ENCODE data around the gene WDR62. TPM values are rescaled to one million over a fixed set of nuclear protein-coding genes. Genes with fewer than 3 reads are reported as not detected.

Gene WDR62
- total RNA-seq, 3 donors from 2014 or later (not counting 1 experiment from before 2014, with no cell fraction given): 3.9 to 5.9 (median 4.8) TPM

DNA sequence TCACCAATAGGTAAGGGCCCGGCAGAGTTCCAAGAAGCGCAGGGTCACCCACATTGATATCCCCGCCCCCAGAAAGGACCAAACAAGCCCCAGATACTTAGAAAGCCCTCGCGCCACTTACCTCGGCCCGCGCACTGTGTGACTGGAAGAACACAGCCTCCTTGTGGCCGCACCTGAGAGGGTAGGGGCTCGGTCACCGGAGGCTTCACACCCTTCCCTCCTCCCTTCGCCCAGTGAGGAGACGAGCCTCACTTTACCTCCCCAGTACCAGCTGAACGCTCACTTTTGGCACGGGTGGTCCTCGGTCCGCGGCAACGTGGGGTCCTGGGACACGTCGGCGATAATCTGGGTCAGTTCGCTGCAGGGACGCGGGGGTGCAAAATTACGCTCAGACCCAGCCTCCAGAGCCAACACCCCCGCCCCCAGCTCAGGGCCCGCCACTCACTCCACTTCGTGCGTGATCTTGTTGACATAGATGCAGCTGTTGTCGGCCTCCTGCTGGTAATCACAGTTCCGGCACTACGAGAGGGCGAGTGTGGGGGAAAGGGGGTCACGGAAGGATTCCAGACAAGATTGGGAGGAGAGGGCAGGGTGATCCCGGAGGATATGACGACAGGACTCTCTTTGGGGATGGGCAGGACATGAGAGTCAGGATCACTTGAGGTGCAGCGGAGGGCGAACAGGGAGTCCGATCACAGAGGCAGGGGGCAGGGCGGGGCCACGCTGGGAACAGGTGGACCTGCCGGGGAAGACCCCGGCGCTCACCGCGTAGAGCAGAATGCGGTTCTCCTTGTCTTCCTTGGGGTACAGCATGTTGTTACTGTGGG, 59.4 kb downstream of the WDR62 start:
- peak in 1 of 2 donors; percentile 43 for DNase-seq
- no peak for ATAC-seq
- Mint-ChIP-seq H3K9me3 (no peaks in the 10 kb centered on the region), H3K4me1 (peaks cover 31 to 51% of the 10 kb centered on the region in 2 donors), H3K27me3 (ENCODE audit: low read depth in 2 of 2) (no peaks in the 10 kb centered on the region), H3K27ac (peak overlapping the region; percentile 95 to 99), H3K4me3 (peak overlapping the region; percentile 90), H3K36me3 (no peaks in the 10 kb centered on the region)
- Histone ChIP-seq H3K27me3 (ENCODE audit: control insufficient read depth, insufficient read depth, low read length) (no peaks in the 10 kb centered on the region), H3K9me3 (ENCODE audit: control insufficient read depth, insufficient read depth, low read length) (no peaks in the 10 kb centered on the region), H3K27ac (ENCODE audit: low read length) (peak overlapping the region; percentile 93), H3K4me3 (ENCODE audit: low read length) (peak overlapping the region; percentile 78), H3K4me1 (ENCODE audit: control insufficient read depth, insufficient read depth, low read length) (peaks cover 29% of the 10 kb centered on the region), H3K36me3 (ENCODE audit: control insufficient read depth, insufficient read depth, low read length) (peaks cover 27% of the 10 kb centered on the region)
- TF ChIP-seq, protein P1, sequence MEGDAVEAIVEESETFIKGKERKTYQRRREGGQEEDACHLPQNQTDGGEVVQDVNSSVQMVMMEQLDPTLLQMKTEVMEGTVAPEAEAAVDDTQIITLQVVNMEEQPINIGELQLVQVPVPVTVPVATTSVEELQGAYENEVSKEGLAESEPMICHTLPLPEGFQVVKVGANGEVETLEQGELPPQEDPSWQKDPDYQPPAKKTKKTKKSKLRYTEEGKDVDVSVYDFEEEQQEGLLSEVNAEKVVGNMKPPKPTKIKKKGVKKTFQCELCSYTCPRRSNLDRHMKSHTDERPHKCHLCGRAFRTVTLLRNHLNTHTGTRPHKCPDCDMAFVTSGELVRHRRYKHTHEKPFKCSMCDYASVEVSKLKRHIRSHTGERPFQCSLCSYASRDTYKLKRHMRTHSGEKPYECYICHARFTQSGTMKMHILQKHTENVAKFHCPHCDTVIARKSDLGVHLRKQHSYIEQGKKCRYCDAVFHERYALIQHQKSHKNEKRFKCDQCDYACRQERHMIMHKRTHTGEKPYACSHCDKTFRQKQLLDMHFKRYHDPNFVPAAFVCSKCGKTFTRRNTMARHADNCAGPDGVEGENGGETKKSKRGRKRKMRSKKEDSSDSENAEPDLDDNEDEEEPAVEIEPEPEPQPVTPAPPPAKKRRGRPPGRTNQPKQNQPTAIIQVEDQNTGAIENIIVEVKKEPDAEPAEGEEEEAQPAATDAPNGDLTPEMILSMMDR (IDR thresholded peaks at IDR 0.05): no peak
- 16% methylated on average over 48 of the region's 48 CpGs for WGBS (ENCODE audit: insufficient coverage)
- intact Hi-C loops (cut with micrococcal nuclease): loop anchor here (10.0 kb wide), 1 partner anchor 119 kb away; the partner anchor contains the start of gene SDHAF1

DNA sequence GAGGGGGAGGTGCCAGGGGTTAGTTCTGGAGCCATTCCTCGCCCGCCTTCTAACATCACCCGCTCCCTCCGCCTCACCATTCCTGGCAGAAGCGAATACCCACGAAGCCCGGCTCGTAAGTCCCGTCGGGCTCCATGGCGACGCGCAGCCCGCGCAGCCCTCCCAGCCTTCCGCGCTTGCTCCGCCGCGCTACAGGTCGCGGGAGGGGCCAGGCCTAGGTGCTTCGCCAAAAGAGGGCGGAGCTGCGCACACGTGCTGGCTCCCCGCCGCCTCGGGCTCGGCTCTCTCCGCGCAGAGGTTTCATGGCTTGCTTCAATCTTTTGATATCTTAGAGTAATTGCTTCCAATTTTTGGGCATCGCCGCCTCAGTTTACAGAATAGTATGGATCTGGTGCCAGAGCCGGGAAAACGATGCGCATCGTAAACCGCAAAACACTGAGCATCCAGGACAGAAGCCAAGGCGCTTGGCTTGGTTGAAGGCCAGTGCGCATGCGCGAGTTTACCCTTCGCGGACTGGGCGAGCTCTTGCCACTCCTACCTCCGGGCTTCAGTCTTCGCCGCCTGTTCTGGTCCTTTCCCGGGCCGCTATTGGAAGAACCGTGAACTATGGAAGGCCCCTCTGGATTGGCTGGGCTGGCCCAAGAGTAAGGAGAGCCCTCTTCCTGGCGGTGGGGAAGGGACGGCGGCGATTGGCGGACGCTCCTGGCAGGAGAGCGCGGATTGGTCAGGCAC, 60.2 kb downstream of the WDR62 start, which contains the start of gene POLR2I:
Gene POLR2I, minus strand, starts transcription at position 155 of the 732 bp plus-strand sequence. Its CDS starts 19 bp downstream, at position 136.
- Histone ChIP-seq H3K27me3 (ENCODE audit: control insufficient read depth, insufficient read depth, low read length) (no peaks in the 10 kb centered on the region), H3K4me1 (ENCODE audit: control insufficient read depth, insufficient read depth, low read length) (peaks cover 29% of the 10 kb centered on the region), H3K27ac (ENCODE audit: low read length) (peak within 1 kb of the TSS; percentile 93), H3K36me3 (ENCODE audit: control insufficient read depth, insufficient read depth, low read length) (peaks cover 32% of the 10 kb centered on the region), H3K9me3 (ENCODE audit: control insufficient read depth, insufficient read depth, low read length) (no peaks in the 10 kb centered on the region), H3K4me3 (ENCODE audit: low read length) (peak within 1 kb of the TSS; percentile 78)
- TF ChIP-seq, protein P1 (IDR thresholded peaks at IDR 0.05): no peak
- ATAC-seq (peak; percentile 78 to 92 (median 84)), DNase-seq (peak; percentile 96 to 99)
- intact Hi-C loops (cut with micrococcal nuclease): loop anchor here (1.0 to 10.0 kb wide), 6 partner anchors 12 to 368 kb away; partner anchors contain the start of genes LIN37, PSENEN, SDHAF1 and THAP8
- peak within 1 kb of the TSS; percentile 95 to 99 for H3K27ac Mint-ChIP-seq
- no peaks in the 10 kb centered on the region for H3K27me3 Mint-ChIP-seq (ENCODE audit: low read depth in 2 of 2)
- H3K9me3 Mint-ChIP-seq: no peaks in the 10 kb centered on the region
- H3K4me3 Mint-ChIP-seq: peak within 1 kb of the TSS; percentile 90
- under 1% methylated on average over 60 of the region's 60 CpGs for WGBS (ENCODE audit: insufficient coverage)
- H3K4me1 Mint-ChIP-seq: peaks cover 32 to 53% of the 10 kb centered on the region in 2 donors
- H3K36me3 Mint-ChIP-seq: no peaks in the 10 kb centered on the region

DNA sequence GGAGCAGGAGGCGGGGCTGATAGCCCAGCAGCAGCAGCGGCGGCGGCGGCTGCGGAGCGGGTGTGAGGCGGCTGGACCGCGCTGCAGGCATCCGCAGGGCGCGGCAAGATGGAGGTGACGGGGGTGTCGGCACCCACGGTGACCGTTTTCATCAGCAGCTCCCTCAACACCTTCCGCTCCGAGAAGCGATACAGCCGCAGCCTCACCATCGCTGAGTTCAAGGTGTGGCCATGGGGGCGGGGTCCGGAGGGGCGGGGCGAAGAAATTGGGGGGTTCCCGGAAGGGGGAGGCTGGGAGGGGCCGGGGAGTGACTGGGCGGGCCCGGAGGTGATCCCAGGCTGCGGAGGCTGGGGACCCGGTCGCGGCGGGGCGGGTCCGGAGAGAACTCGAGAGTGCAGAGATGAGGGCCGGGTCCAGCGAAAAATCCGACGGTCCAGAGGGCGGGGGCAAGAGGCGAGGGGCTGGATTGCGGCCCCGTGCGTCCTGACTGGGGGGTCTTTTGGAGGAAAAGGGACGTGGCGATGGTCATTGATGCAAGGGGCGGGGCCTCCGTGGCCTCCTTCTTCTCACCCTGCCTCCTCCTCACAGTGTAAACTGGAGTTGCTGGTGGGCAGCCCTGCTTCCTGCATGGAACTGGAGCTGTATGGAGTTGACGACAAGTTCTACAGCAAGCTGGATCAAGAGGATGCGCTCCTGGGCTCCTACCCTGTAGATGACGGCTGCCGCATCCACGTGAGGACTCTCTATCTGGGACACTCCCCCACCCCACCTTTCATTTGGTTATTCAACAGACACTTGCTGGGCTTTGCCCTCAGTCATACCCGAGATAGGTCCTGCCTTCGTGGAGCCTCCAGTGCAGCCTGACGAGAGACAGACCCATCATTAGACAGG, 61.0 kb downstream of the WDR62 start, which contains the start of gene TBCB:
Gene TBCB, plus strand, starts transcription at position 16 of the 891 bp plus-strand sequence. Its CDS starts 93 bp downstream, at position 109.
- Histone ChIP-seq H3K4me1 (ENCODE audit: control insufficient read depth, insufficient read depth, low read length) (peaks cover 29% of the 10 kb centered on the region), H3K4me3 (ENCODE audit: low read length) (peak within 1 kb of the TSS; percentile 78), H3K27me3 (ENCODE audit: control insufficient read depth, insufficient read depth, low read length) (no peaks in the 10 kb centered on the region), H3K27ac (ENCODE audit: low read length) (peak within 1 kb of the TSS; percentile 93), H3K9me3 (ENCODE audit: control insufficient read depth, insufficient read depth, low read length) (no peaks in the 10 kb centered on the region), H3K36me3 (ENCODE audit: control insufficient read depth, insufficient read depth, low read length) (peaks cover 39% of the 10 kb centered on the region)
- 7% methylated on average over 57 of the region's 59 CpGs for WGBS (ENCODE audit: insufficient coverage)
- Mint-ChIP-seq H3K4me3 (peak within 1 kb of the TSS; percentile 90), H3K27ac (peak within 1 kb of the TSS; percentile 95 to 99), H3K27me3 (ENCODE audit: low read depth in 2 of 2) (no peaks in the 10 kb centered on the region), H3K36me3 (no peaks in the 10 kb centered on the region), H3K9me3 (no peaks in the 10 kb centered on the region), H3K4me1 (peaks cover 36 to 61% of the 10 kb centered on the region in 2 donors)
- DNase-seq (no peak), ATAC-seq (peak in 2 of 3 donors; percentile 45 to 70)
- TF ChIP-seq, protein P1 (IDR thresholded peaks at IDR 0.05): no peak
- intact Hi-C loops (cut with micrococcal nuclease): loop anchor here (1.0 to 10.0 kb wide), 6 partner anchors 12 to 368 kb away; partner anchors contain the start of genes LIN37, PSENEN, SDHAF1 and THAP8

All from natural killer cell (primary cell).